H1 (cell line): ENCODE data around the gene MAN1C1. TPM values are rescaled to one million over a fixed set of nuclear protein-coding genes. Genes with fewer than 3 reads are reported as not detected.

ENCODE experiments used
- CTCF ChIA-PET: fragments of 300-600 bp; sonication (Branson Sonifier 250); formaldehyde crosslinking; loops from one replicate; lab custom pipeline; 2021; ENCODE audit not compliant: partially characterized antibody; lab: Charles Lee
- POLR2A ChIA-PET: fragments of 300-600 bp; sonication (Branson Sonifier 250); formaldehyde crosslinking; loops from one replicate; lab custom pipeline; 2021; ENCODE audit warnings: inconsistent platforms; ENCODE audit not compliant: partially characterized antibody; lab: Charles Lee
- DNase-seq, 2 experiments: peaks; one replicate each; pipeline versions ENCODE4 v3.0.0 to v3.0.0-alpha.2; 2010 to 2022; ENCODE audit warnings: low spot score in 2 of 2, low read depth in 1 of 2, mixed read lengths in 1 of 2
- FAIRE-seq: peaks from 2 replicates; lab custom pipeline; 2011; peaks lifted over from hg19 to GRCh38; lab: Jason Lieb, UNC
- H2AFZ ChIP-seq: 2 replicates; pipeline ENCODE4 v1.8.1; 2012; ENCODE audit warnings: low read length, inconsistent platforms
- H2AK5ac ChIP-seq: 2 replicates; pipeline ENCODE4 v1.6.1; 2013; ENCODE audit warnings: low read depth, low read length
- H2BK120ac ChIP-seq: replicated peaks from 2 replicates; pipeline ENCODE3; 2013; ENCODE audit warnings: low read depth, low read length, inconsistent platforms
- H2BK12ac ChIP-seq: 2 replicates; pipeline ENCODE4 v1.6.1; 2013; ENCODE audit warnings: low read depth, low read length
- H2BK15ac ChIP-seq: 2 replicates; pipeline ENCODE4 v1.6.1; 2013; ENCODE audit warnings: low read length
- H2BK20ac ChIP-seq: 2 replicates; pipeline ENCODE4 v1.6.1; 2013; ENCODE audit warnings: low read length
- H2BK5ac ChIP-seq: 2 replicates; pipeline ENCODE4 v1.6.1; 2013; ENCODE audit warnings: low read depth, low read length
- H3K14ac ChIP-seq: 2 replicates; pipeline ENCODE4 v1.6.1; 2013; ENCODE audit warnings: inconsistent platforms; ENCODE audit not compliant: insufficient read length
- H3K18ac ChIP-seq: 2 replicates; pipeline ENCODE4 v1.6.1; 2013; ENCODE audit warnings: low read length; ENCODE audit errors: extremely low read depth
- H3K23ac ChIP-seq: 2 replicates; pipeline ENCODE4 v1.6.1; 2013; ENCODE audit warnings: inconsistent platforms; ENCODE audit not compliant: insufficient read length
- H3K23me2 ChIP-seq: 2 replicates; pipeline ENCODE4 v1.6.1; 2013; ENCODE audit warnings: low read depth, low read length
- H3K27ac ChIP-seq: 2 replicates; pipeline ENCODE4 v1.6.1; 2011; ENCODE audit warnings: low read depth, low read length, inconsistent platforms
- H3K27me3 ChIP-seq, 4 experiments: replicated peaks in 1 of 4; 1 replicate in 1 of 4; 2 replicates in 3 of 4; pipeline versions ENCODE4 v1.6.1 to v1.8.1; 2011 to 2013; ENCODE audit warnings: low read length in 3 of 4, mild to moderate bottlenecking in 3 of 4, inconsistent platforms in 2 of 4, mixed read lengths in 2 of 4, moderate library complexity in 1 of 4; ENCODE audit not compliant: control insufficient read depth in 3 of 4, insufficient read depth in 3 of 4; ENCODE audit errors: extremely low read depth in 1 of 4
- H3K36me3 ChIP-seq, 4 experiments: 2 replicates each; pipeline versions ENCODE4 v1.6.1 to v1.8.1; 2011 to 2013; ENCODE audit warnings: mild to moderate bottlenecking in 4 of 4, low read length in 3 of 4, moderate library complexity in 2 of 4, control low read depth in 1 of 4, inconsistent platforms in 1 of 4; ENCODE audit not compliant: insufficient read depth in 4 of 4, control insufficient read depth in 2 of 4
- H3K4ac ChIP-seq: replicated peaks from 2 replicates; pipeline ENCODE3; 2013; ENCODE audit warnings: low read length, low read depth, mixed read lengths, inconsistent platforms; ENCODE audit not compliant: insufficient read length
- H3K4me1 ChIP-seq, 4 experiments: replicated peaks in 1 of 4; 1 replicate in 1 of 4; 2 replicates in 3 of 4; pipeline versions ENCODE4 v1.6.1 to v1.8.1; 2011 to 2013; ENCODE audit warnings: low read length in 3 of 4, inconsistent platforms in 2 of 4, mixed read lengths in 1 of 4; ENCODE audit not compliant: insufficient read depth in 4 of 4, control insufficient read depth in 3 of 4
- H3K4me2 ChIP-seq, 2 experiments: 2 replicates each; pipeline versions ENCODE4 v1.6.1 to v1.8.1; 2011 to 2013; ENCODE audit warnings: low read depth in 2 of 2, low read length in 2 of 2, control low read depth in 1 of 2, inconsistent platforms in 1 of 2, mild to moderate bottlenecking in 1 of 2; ENCODE audit not compliant: insufficient read depth in 1 of 2
- H3K4me3 ChIP-seq, 4 experiments: fragments of 200-600, 300-600 bp in 1 of 4; sonication (generic), shearing (Covaris generic), sonication (Bioruptor Twin) in 1 of 4; 2 replicates each; pipeline versions ENCODE4 v1.5.1 to v1.8.1; 2011 to 2016; ENCODE audit warnings: low read length in 4 of 4, low read depth in 3 of 4, control low read depth in 2 of 4, inconsistent platforms in 2 of 4, mild to moderate bottlenecking in 2 of 4, mixed read lengths in 1 of 4, moderate library complexity in 1 of 4; ENCODE audit not compliant: insufficient read depth in 2 of 4; ENCODE audit errors: extremely low read depth in 1 of 4
- H3K56ac ChIP-seq: replicated peaks from 2 replicates; pipeline ENCODE3; 2013; ENCODE audit warnings: low read depth, mild to moderate bottlenecking, mixed read lengths, low read length, inconsistent platforms; ENCODE audit not compliant: insufficient read length
- H3K79me1 ChIP-seq: 2 replicates; pipeline ENCODE4 v1.6.1; 2013; ENCODE audit warnings: low read depth, low read length, control low read depth
- H3K79me2 ChIP-seq, 2 experiments: 2 replicates each; pipeline versions ENCODE4 v1.6.1 to v1.8.1; 2012 to 2013; ENCODE audit warnings: low read length in 2 of 2, mild to moderate bottlenecking in 2 of 2, inconsistent platforms in 1 of 2; ENCODE audit not compliant: insufficient read depth in 2 of 2, control insufficient read depth in 1 of 2
- H3K9ac ChIP-seq, 4 experiments: replicated peaks in 1 of 4; 1 replicate in 1 of 4; 2 replicates in 3 of 4; pipeline versions ENCODE4 v1.6.1 to v1.8.1; 2011 to 2013; ENCODE audit warnings: low read depth in 3 of 4, low read length in 3 of 4, control low read depth in 2 of 4, mild to moderate bottlenecking in 2 of 4, moderate library complexity in 2 of 4, inconsistent platforms in 1 of 4; ENCODE audit errors: extremely low read depth in 1 of 4
- H3K9me3 ChIP-seq, 2 experiments: 2 replicates each; pipeline versions ENCODE4 v1.6.1 to v1.8.1; 2012 to 2013; ENCODE audit warnings: mild to moderate bottlenecking in 2 of 2, moderate library complexity in 2 of 2, control low read depth in 1 of 2, inconsistent platforms in 1 of 2, low read depth in 1 of 2, low read length in 1 of 2, mixed read lengths in 1 of 2; ENCODE audit not compliant: insufficient read depth in 2 of 2
- H4K20me1 ChIP-seq, 2 experiments: replicated peaks in 1 of 2; 2 replicates each; pipeline versions ENCODE3 to v1.8.1; 2011 to 2013; ENCODE audit warnings: inconsistent platforms in 2 of 2, low read length in 2 of 2, mild to moderate bottlenecking in 1 of 2; ENCODE audit not compliant: insufficient read depth in 2 of 2, control insufficient read depth in 1 of 2
- H4K5ac ChIP-seq: 2 replicates; pipeline ENCODE4 v1.6.1; 2013; ENCODE audit warnings: low read length, low read depth, mixed read lengths, inconsistent platforms; ENCODE audit not compliant: insufficient read length
- H4K8ac ChIP-seq: 2 replicates; pipeline ENCODE4 v1.8.0; 2013; ENCODE audit warnings: mild to moderate bottlenecking, moderate library complexity, low read length, inconsistent platforms; ENCODE audit not compliant: insufficient read depth; ENCODE audit errors: extremely low read depth
- H4K91ac ChIP-seq: replicated peaks from 2 replicates; pipeline ENCODE3; 2013; ENCODE audit warnings: low read length, mixed read lengths, inconsistent platforms; ENCODE audit not compliant: insufficient read length
- CBX5 ChIP-seq: fragments of 300-800, 300-1000 bp; sonication (generic); IDR thresholded peaks from 2 replicates; pipeline ENCODE4 v1.7.1; 2016; ENCODE audit warnings: antibody characterized with exemption, low read length, low read depth
- CBX8 ChIP-seq: fragments of 300-800, 300-1000 bp; sonication (generic); IDR thresholded peaks from 2 replicates; pipeline ENCODE4 v1.7.1; 2016; ENCODE audit warnings: low read depth, low read length, borderline replicate concordance
- EZH2 ChIP-seq: fragments of 200-600 bp; sonication (generic); IDR thresholded peaks from 2 replicates; pipeline ENCODE4 v1.7.1; 2012; ENCODE audit warnings: low read depth, mild to moderate bottlenecking, moderate library complexity, low read length, inconsistent platforms; ENCODE audit not compliant: severe bottlenecking
- HDAC2 ChIP-seq, 2 experiments: fragments of 300-600 bp in 1 of 2; sonication (generic) in 1 of 2; IDR thresholded peaks; 2 replicates each; pipeline ENCODE4 v1.6.1; 2011 to 2012; ENCODE audit warnings: low read depth in 2 of 2, low read length in 2 of 2, mild to moderate bottlenecking in 2 of 2, moderate library complexity in 2 of 2, borderline replicate concordance in 1 of 2, inconsistent platforms in 1 of 2
- HDAC6 ChIP-seq: IDR thresholded peaks from one replicate; pipeline ENCODE4 v1.7.1; 2012; ENCODE audit warnings: low read depth, mild to moderate bottlenecking, inconsistent platforms, low read length, moderate library complexity
- JUN ChIP-seq: IDR thresholded peaks from 2 replicates; pipeline ENCODE4 v1.6.1; 2011; ENCODE audit warnings: low read depth, mild to moderate bottlenecking, improper control_type of control experiment, low read length
- JUND ChIP-seq: IDR thresholded peaks from 2 replicates; pipeline ENCODE4 v1.6.1; 2011; ENCODE audit warnings: mild to moderate bottlenecking, improper control_type of control experiment, low read length
- KDM1A ChIP-seq: fragments of 200-600, 300-600 bp; sonication (generic); IDR thresholded peaks from 2 replicates; pipeline ENCODE4 v1.7.1; 2016; ENCODE audit warnings: mild to moderate bottlenecking, low read length, borderline replicate concordance
- RAD21 ChIP-seq, 2 experiments: IDR thresholded peaks in 1 of 2; conservative IDR thresholded peaks in 1 of 2; 2 replicates each; pipeline ENCODE4 v1.6.1; 2011; ENCODE audit warnings: low read depth in 2 of 2, low read length in 2 of 2, improper control_type of control experiment in 1 of 2, inconsistent platforms in 1 of 2, mild to moderate bottlenecking in 1 of 2, moderate library complexity in 1 of 2
- SIX5 ChIP-seq: IDR thresholded peaks from 2 replicates; pipeline ENCODE4 v1.6.1; 2011; ENCODE audit warnings: mild to moderate bottlenecking, low read depth, low read length
- WGBS, 2 experiments: shearing (Covaris generic) in 1 of 2; methylation state at CpG; one replicate each; pipeline versions ENCODE4 v1.1.6 to v1.1.7; 2013 to 2015; ENCODE audit warnings: low lambda C conversion rate in 2 of 2, mixed read lengths in 2 of 2, inconsistent platforms in 1 of 2, low coverage in 1 of 2, missing lambda C conversion rate in 1 of 2; ENCODE audit not compliant: insufficient replicate concordance in 2 of 2, insufficient coverage in 1 of 2, insufficient read length in 1 of 2; ENCODE audit errors: extremely low coverage in 1 of 2, missing lambda C conversion rate in 1 of 2; 5-methylcytosine and 5-hydroxymethylcytosine counted together
- polyA plus RNA-seq, 7 experiments: library from polyadenylated mRNA; depleted of rRNA in 3 of 7; stranded (reverse) in 5 of 7; unstranded in 2 of 7; fragments of >200 nt in 5 of 7; fragments of 200-250 nt in 2 of 7; gene quantifications; 1 replicate in 5 of 7; 2 replicates in 1 of 7; 4 replicates in 1 of 7; pipeline versions ENCODE4 v1.2.1 to v1.2.3, GENCODE V29; 2011 to 2013; ENCODE audit warnings: missing spikeins in 2 of 7, mixed read lengths in 2 of 7
- total RNA-seq: library from RNA; stranded (reverse); fragmentation: NEBNext Ultra II Directional; extraction: Animal tissue kit (Norgen Biotek cat#: 25700); gene quantifications from 2 replicates; pipeline ENCODE4 v1.2.1, GENCODE V29; 2021
- TF ChIP-seq, protein P1 (sequence below): IDR thresholded peaks from 2 replicates; pipeline ENCODE4 v1.6.1; 2012; ENCODE audit warnings: low read length, inconsistent platforms

Gene MAN1C1
- total and polyA plus RNA-seq, 2 of the 8 experiments (the other 6 are each of a cell fraction or from before 2014, with no cell fraction given): 7.8 to 15.2 TPM

DNA sequence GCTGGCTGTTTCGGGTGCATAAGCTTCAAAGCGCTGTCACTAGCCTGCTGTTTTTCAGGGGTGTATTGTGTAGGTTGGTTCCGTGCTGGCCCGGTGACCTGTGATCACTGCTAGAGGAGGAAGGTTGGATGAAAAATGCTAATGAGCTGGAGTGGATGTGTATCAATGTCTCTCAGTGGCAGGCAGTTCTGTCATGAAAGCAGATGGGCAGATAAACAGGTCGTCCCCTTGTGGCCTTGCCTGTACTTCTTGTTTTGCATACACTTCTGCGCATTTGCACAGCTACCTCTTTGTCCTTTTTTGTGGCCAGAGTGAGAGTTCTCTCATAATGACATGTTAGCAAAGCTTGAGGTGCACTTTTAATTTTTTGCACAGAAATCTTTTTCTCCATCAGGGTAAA lies 186.3 kb downstream of the MAN1C1 start:
- Histone ChIP-seq H2AK5ac (no peak overlapping the region), H3K4me3 (no peak overlapping the region), H2BK12ac (no peak overlapping the region), H3K4me2 (no peak overlapping the region), H3K23me2 (peaks cover 9% of the 10 kb centered on the region; the same call in 1 of the 2 replicates), H3K9me3 (no peaks in the 10 kb centered on the region), H2BK20ac (no peak overlapping the region), H3K79me2 (no peaks in the 10 kb centered on the region), H4K91ac (no peak overlapping the region), H4K5ac (no peak overlapping the region), H3K4me1 (peaks cover 2 to 9% (median 7%) of the 10 kb centered on the region in 4 experiments; a peak in 6 of 7 replicates), H2AFZ (no peak overlapping the region), H3K9ac (no peak overlapping the region; a peak in 1 of 7 replicates), H3K27me3 (peaks cover 0 to 2% (median under 1%) of the 10 kb centered on the region in 4 experiments; a peak in 3 of 7 replicates), H3K4ac (no peak overlapping the region), H2BK5ac (no peak overlapping the region), H3K56ac (no peak overlapping the region), H4K20me1 (peaks cover 0 to 8% of the 10 kb centered on the region in 2 experiments), H2BK15ac (no peak overlapping the region), H3K23ac (no peak overlapping the region), H4K8ac (no peak overlapping the region), H3K27ac (no peak overlapping the region), H3K36me3 (peaks cover 0 to 4% (median 3%) of the 10 kb centered on the region in 4 experiments; a peak in 4 of 8 replicates), H3K14ac (no peak overlapping the region), H3K79me1 (no peaks in the 10 kb centered on the region; the same call in 1 of the 2 replicates), H2BK120ac (no peak overlapping the region), H3K18ac (no peak overlapping the region)
- POLR2A ChIA-PET: interaction anchor here (0.6 to 1.9 kb wide), 2 partner anchors 11 to 17 kb away, joined by 3 to 6 read pairs; no protein-coding TSS in a partner anchor
- CTCF ChIA-PET: interaction anchor here (0.7 to 8.3 kb wide), 10 partner anchors 8 to 230 kb away, joined by 3 to 83 read pairs (median 4); no protein-coding TSS in a partner anchor
- WGBS, 2 experiments: 70% methylated on average over 6 of the region's 6 CpGs; no CpG with 5 or more reads in 1 of the 2 experiments
- no peak for FAIRE-seq
- DNase-seq: no peak
- TF ChIP-seq HDAC2 (IDR thresholded peaks at IDR 0.05; ENCODE audit: borderline replicate concordance in 1 of 2, low read depth in 2 of 2, low read length in 2 of 2): no peak
- TF ChIP-seq EZH2: no peak
- TF ChIP-seq RAD21 (IDR thresholded peaks at IDR 0.05 in 1 of 2, conservative IDR thresholded peaks at IDR 0.05 in 1 of 2; ENCODE audit: low read depth in 2 of 2, low read length in 2 of 2): no peak
- TF ChIP-seq SIX5: no peak
- TF ChIP-seq, protein P1, sequence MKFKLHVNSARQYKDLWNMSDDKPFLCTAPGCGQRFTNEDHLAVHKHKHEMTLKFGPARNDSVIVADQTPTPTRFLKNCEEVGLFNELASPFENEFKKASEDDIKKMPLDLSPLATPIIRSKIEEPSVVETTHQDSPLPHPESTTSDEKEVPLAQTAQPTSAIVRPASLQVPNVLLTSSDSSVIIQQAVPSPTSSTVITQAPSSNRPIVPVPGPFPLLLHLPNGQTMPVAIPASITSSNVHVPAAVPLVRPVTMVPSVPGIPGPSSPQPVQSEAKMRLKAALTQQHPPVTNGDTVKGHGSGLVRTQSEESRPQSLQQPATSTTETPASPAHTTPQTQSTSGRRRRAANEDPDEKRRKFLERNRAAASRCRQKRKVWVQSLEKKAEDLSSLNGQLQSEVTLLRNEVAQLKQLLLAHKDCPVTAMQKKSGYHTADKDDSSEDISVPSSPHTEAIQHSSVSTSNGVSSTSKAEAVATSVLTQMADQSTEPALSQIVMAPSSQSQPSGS: no peak
- no peak for TF ChIP-seq JUN
- TF ChIP-seq CBX8: no peak
- no peak for TF ChIP-seq JUND
- no peak for TF ChIP-seq CBX5
- TF ChIP-seq KDM1A: no peak
- no peak for TF ChIP-seq HDAC6
